SK-N-SH treated with all-trans-retinoic acid at 6 μM for 48 hours (cell line): ENCODE data around the gene GCA.

Experiments
- ATAC-seq: fragments of 200-7000 bp; cut with Tn5 transposase; 3 replicates; pipeline ENCODE4 v1.9.1; 2020; ENCODE audit warnings: mild to moderate bottlenecking, moderate library complexity
- ARNTL ChIP-seq: fragments of 450-650 bp; formaldehyde crosslinking; IDR thresholded peaks from 2 replicates; pipeline ENCODE4 v1.5.0; 2020; ENCODE audit warnings: low read depth, mild to moderate bottlenecking, moderate library complexity, borderline replicate concordance
- BACH2 ChIP-seq: fragments of 250-450 bp; sonication (Bioruptor Pico); IDR thresholded peaks from 2 replicates; pipeline ENCODE4 v1.9.0; 2021; ENCODE audit warnings: mild to moderate bottlenecking, borderline replicate concordance
- CSDC2 ChIP-seq: fragments of 250-450 bp; sonication (Bioruptor Pico); IDR thresholded peaks from 2 replicates; pipeline ENCODE4 v1.5.0; 2020; ENCODE audit warnings: mild to moderate bottlenecking, moderate library complexity
- ESRRG ChIP-seq: fragments of 250-450 bp; sonication (Bioruptor Pico); IDR thresholded peaks from 2 replicates; pipeline ENCODE4 v1.6.1; 2021; ENCODE audit warnings: mild to moderate bottlenecking
- GLIS3 ChIP-seq: fragments of 250-450 bp; sonication (Bioruptor Pico); IDR thresholded peaks from 2 replicates; pipeline ENCODE4 v1.5.0; 2020; ENCODE audit warnings: mild to moderate bottlenecking, moderate library complexity
- ISL1 ChIP-seq: fragments of 250-450 bp; sonication (Bioruptor Pico); IDR thresholded peaks from 2 replicates; pipeline ENCODE4 v2.1.2; 2022; ENCODE audit warnings: mild to moderate bottlenecking, moderate library complexity
- OSR1 ChIP-seq: fragments of 250-450 bp; sonication (Bioruptor Pico); IDR thresholded peaks from 2 replicates; pipeline ENCODE4 v1.8.0; 2022; ENCODE audit warnings: moderate library complexity, mild to moderate bottlenecking, inconsistent platforms
- PATZ1 ChIP-seq: fragments of 250-450 bp; sonication (Bioruptor Pico); IDR thresholded peaks from 2 replicates; pipeline ENCODE4 v1.8.0; 2020; ENCODE audit warnings: mild to moderate bottlenecking, moderate library complexity, borderline replicate concordance
- PPARA ChIP-seq: fragments of 250-450 bp; sonication (Bioruptor Pico); IDR thresholded peaks from 2 replicates; pipeline ENCODE4 v1.5.0; 2020; ENCODE audit warnings: mild to moderate bottlenecking, borderline replicate concordance
- RARB ChIP-seq: fragments of 250-450 bp; sonication (Bioruptor Pico); IDR thresholded peaks from 2 replicates; pipeline ENCODE4 v1.8.0; 2021; ENCODE audit warnings: mild to moderate bottlenecking, moderate library complexity
- SNAI2 ChIP-seq: fragments of 250-450 bp; sonication (Bioruptor Pico); IDR thresholded peaks from 2 replicates; pipeline ENCODE4 v1.5.0; 2020; ENCODE audit warnings: mild to moderate bottlenecking, moderate library complexity
- TCF4 ChIP-seq: fragments of 250-450 bp; sonication (Bioruptor Pico); IDR thresholded peaks from 2 replicates; pipeline ENCODE4 v1.8.0; 2021; ENCODE audit warnings: mild to moderate bottlenecking, moderate library complexity, borderline replicate concordance
- TOX ChIP-seq: fragments of 250-450 bp; sonication (Bioruptor Pico); IDR thresholded peaks from 2 replicates; pipeline ENCODE4 v1.8.0; 2021; ENCODE audit warnings: mild to moderate bottlenecking, moderate library complexity, borderline replicate concordance
- ZC3H10 ChIP-seq: fragments of 250-450 bp; sonication (Bioruptor Pico); IDR thresholded peaks from 2 replicates; pipeline ENCODE4 v1.5.1; 2021; ENCODE audit warnings: mild to moderate bottlenecking, moderate library complexity
- ZFP3 ChIP-seq: fragments of 250-450 bp; sonication (Bioruptor Pico); IDR thresholded peaks from 2 replicates; pipeline ENCODE4 v1.5.0; 2020; ENCODE audit warnings: mild to moderate bottlenecking, moderate library complexity
- ZFP30 ChIP-seq: fragments of 450-650 bp; formaldehyde crosslinking; IDR thresholded peaks from 2 replicates; pipeline ENCODE4 v1.5.0; 2022; ENCODE audit warnings: mild to moderate bottlenecking, moderate library complexity
- ZNF565 ChIP-seq: fragments of 450-650 bp; formaldehyde crosslinking; conservative IDR thresholded peaks from 2 replicates; pipeline ENCODE4 v1.5.0; 2020; ENCODE audit warnings: low read depth, mild to moderate bottlenecking, moderate library complexity
- ZNF70 ChIP-seq: fragments of 450-650 bp; formaldehyde crosslinking; IDR thresholded peaks from 2 replicates; pipeline ENCODE4 v1.5.0; 2020; ENCODE audit warnings: mild to moderate bottlenecking, moderate library complexity
- ZNF8 ChIP-seq: fragments of 450-650 bp; formaldehyde crosslinking; IDR thresholded peaks from 2 replicates; pipeline ENCODE4 v1.5.0; 2020; ENCODE audit warnings: mild to moderate bottlenecking, moderate library complexity
- TF ChIP-seq, protein P1 (sequence below): fragments of 250-450 bp; sonication (Bioruptor Pico); IDR thresholded peaks from 2 replicates; pipeline ENCODE4 v1.5.0; 2020; ENCODE audit warnings: mild to moderate bottlenecking, moderate library complexity
- TF ChIP-seq, protein P2 (sequence below): fragments of 250-450 bp; sonication (Bioruptor Pico); IDR thresholded peaks from 2 replicates; pipeline ENCODE4 v1.5.1; 2021; ENCODE audit warnings: mild to moderate bottlenecking, moderate library complexity

Gene GCA

DNA sequence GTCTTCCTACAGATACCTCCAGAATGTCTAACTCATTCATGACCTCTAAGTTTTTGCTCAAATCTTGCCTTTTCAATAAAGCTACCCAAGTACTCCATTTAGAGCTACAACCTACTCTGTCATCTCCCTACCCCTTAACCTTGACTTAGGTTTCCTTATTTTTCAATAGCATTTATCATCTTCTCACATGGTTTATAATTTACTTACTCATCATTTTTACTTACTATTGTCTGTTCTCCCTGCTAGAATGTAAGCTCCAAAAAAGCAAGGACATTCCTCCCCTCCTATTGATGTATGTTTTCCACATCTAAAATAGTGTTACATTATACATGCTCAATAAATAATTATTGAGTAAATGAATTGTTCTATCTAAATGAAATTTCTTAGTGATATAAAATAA lies 3.1 kb upstream of the GCA start (continued):
- TF ChIP-seq ZNF8 (CRISPR knock-in tag) (no peak), ESRRG (CRISPR knock-in tag) (no peak), BACH2 (no peak), ARNTL (no peak), ZNF565 (CRISPR knock-in tag) (no peak)

- no peak for TF ChIP-seq ZNF565 (CRISPR knock-in tag)
- no peak for TF ChIP-seq PATZ1
- no peak for TF ChIP-seq SNAI2 (CRISPR knock-in tag)
- TF ChIP-seq RARB (CRISPR knock-in tag), result no peak
- no peak for TF ChIP-seq BACH2
- TF ChIP-seq ARNTL, result no peak
- no peak for TF ChIP-seq CSDC2 (CRISPR knock-in tag)
- TF ChIP-seq TCF4 (CRISPR knock-in tag), result no peak
- TF ChIP-seq, protein P1, sequence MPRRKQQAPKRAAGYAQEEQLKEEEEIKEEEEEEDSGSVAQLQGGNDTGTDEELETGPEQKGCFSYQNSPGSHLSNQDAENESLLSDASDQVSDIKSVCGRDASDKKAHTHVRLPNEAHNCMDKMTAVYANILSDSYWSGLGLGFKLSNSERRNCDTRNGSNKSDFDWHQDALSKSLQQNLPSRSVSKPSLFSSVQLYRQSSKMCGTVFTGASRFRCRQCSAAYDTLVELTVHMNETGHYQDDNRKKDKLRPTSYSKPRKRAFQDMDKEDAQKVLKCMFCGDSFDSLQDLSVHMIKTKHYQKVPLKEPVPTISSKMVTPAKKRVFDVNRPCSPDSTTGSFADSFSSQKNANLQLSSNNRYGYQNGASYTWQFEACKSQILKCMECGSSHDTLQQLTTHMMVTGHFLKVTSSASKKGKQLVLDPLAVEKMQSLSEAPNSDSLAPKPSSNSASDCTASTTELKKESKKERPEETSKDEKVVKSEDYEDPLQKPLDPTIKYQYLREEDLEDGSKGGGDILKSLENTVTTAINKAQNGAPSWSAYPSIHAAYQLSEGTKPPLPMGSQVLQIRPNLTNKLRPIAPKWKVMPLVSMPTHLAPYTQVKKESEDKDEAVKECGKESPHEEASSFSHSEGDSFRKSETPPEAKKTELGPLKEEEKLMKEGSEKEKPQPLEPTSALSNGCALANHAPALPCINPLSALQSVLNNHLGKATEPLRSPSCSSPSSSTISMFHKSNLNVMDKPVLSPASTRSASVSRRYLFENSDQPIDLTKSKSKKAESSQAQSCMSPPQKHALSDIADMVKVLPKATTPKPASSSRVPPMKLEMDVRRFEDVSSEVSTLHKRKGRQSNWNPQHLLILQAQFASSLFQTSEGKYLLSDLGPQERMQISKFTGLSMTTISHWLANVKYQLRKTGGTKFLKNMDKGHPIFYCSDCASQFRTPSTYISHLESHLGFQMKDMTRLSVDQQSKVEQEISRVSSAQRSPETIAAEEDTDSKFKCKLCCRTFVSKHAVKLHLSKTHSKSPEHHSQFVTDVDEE, result no peak
- TF ChIP-seq TOX (CRISPR knock-in tag), result no peak
- no peak for TF ChIP-seq GLIS3 (CRISPR knock-in tag)
- TF ChIP-seq ISL1 (CRISPR knock-in tag), result no peak
- no peak for TF ChIP-seq PPARA (CRISPR knock-in tag)
- ATAC-seq, result no peak
Observed at GRCh38 chr2:162342321-162342720, 1.6 kb upstream of the GCA start.

DNA sequence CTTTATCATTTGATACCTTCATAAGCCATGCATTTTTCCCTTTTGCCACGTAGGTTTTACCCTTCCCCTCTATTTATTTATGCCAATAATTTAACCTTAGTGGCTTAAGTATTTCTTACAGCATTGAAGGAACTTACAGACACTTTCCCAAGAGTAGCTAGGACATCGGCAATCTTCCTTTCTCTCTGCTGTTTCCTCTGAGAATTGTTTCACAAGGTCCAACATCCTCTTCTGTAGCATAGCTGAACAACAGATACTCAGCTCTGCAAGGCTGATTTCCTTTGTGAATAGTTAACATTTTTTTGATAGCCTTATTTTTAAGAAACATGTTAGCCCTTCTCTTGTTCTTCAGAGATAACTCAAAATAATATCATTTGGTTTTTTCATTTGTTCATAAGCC lies 1.1 kb upstream of the GCA start:
- TF ChIP-seq ZNF8 (CRISPR knock-in tag) (no peak), PATZ1 (no peak), ZFP3 (CRISPR knock-in tag) (no peak), OSR1 (CRISPR knock-in tag) (no peak), ZNF565 (CRISPR knock-in tag) (no peak), SNAI2 (CRISPR knock-in tag) (no peak), ARNTL (no peak)
- TF ChIP-seq, protein P1, result no peak
- no peak for ATAC-seq

DNA sequence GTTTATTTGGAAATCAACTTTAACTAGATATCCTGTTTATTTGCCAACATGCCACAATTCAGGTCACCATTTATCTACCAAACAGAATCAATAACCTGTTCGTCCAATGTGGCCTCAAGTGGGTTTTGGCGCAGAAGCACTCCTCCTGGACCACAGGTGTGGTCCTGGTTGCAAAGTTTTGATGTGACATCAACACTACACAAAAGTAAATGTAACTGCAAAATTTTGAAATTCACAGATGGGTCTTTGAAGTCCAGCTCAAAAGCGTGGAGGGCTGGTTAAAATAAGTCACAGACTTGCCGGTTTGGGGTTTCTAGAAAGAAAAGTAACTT lies 474 bp upstream of the GCA start:
- TF ChIP-seq PATZ1 (no peak), SNAI2 (CRISPR knock-in tag) (no peak), BACH2 (no peak), PPARA (CRISPR knock-in tag) (no peak), ARNTL (no peak), ZC3H10 (CRISPR knock-in tag) (no peak), TOX (CRISPR knock-in tag) (no peak), ZFP30 (CRISPR knock-in tag) (no peak), ZNF70 (CRISPR knock-in tag) (no peak)
- TF ChIP-seq, protein P2, sequence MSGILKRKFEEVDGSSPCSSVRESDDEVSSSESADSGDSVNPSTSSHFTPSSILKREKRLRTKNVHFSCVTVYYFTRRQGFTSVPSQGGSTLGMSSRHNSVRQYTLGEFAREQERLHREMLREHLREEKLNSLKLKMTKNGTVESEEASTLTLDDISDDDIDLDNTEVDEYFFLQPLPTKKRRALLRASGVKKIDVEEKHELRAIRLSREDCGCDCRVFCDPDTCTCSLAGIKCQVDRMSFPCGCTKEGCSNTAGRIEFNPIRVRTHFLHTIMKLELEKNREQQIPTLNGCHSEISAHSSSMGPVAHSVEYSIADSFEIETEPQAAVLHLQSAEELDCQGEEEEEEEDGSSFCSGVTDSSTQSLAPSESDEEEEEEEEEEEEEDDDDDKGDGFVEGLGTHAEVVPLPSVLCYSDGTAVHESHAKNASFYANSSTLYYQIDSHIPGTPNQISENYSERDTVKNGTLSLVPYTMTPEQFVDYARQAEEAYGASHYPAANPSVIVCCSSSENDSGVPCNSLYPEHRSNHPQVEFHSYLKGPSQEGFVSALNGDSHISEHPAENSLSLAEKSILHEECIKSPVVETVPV, result no peak
- TF ChIP-seq, protein P1, result no peak
- TF ChIP-seq, all 23 proteins: peak for 0
- no peak for ATAC-seq
